Fibroblast of lung (primary cell): ENCODE results near the gene MACF1.
"Not testable (repeated sequence)": the region's sequence is repeated elsewhere in the genome, so short reads cannot be mapped to it uniquely, and the experiment has no call there.

Experiments used
- EZH2 ChIP-seq: IDR thresholded peaks from 2 replicates; pipeline ENCODE4 v1.5.1; 2012; ENCODE audit warnings: low read length, control low read depth, mild to moderate bottlenecking; ENCODE audit errors: missing control alignments
- TF ChIP-seq, protein P1 (sequence below), 2 donors: IDR thresholded peaks in 1 of 2; conservative IDR thresholded peaks in 1 of 2; 1 replicate in 1 of 2; 2 replicates in 1 of 2; pipeline ENCODE4 v1.5.1; 2011 to 2012; ENCODE audit warnings: low read length in 2 of 2, control low read depth in 1 of 2, inconsistent platforms in 1 of 2, low read depth in 1 of 2, mild to moderate bottlenecking in 1 of 2

DNA sequence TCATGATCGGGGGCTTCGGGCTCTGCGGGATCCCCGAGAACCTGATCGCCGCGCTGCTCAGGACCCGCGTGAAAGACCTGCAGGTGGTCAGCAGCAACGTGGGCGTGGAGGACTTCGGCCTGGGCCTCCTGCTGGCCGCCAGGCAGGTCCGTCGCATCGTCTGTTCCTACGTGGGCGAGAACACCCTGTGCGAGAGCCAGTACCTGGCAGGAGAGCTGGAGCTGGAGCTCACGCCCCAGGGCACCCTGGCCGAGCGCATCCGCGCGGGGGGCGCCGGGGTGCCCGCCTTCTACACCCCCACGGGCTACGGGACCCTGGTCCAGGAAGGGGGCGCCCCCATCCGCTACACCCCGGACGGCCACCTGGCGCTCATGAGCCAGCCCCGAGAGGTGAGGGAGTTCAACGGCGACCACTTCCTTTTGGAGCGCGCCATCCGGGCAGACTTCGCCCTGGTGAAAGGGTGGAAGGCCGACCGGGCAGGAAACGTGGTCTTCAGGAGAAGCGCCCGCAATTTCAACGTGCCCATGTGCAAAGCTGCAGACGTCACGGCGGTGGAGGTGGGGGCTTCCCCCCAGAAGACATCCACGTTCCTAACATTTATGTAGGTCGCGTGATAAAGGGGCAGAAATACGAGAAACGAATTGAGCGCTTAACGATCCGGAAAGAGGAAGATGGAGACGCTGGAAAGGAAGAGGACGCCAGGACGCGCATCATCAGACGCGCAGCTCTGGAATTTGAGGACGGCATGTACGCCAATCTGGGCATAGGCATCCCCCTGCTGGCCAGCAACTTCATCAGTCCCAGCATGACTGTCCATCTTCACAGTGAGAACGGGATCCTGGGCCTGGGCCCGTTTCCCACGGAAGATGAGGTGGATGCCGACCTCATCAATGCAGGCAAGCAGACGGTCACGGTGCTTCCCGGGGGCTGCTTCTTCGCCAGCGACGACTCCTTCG, 310.9 kb downstream of the MACF1 start:
- TF ChIP-seq, protein P1, sequence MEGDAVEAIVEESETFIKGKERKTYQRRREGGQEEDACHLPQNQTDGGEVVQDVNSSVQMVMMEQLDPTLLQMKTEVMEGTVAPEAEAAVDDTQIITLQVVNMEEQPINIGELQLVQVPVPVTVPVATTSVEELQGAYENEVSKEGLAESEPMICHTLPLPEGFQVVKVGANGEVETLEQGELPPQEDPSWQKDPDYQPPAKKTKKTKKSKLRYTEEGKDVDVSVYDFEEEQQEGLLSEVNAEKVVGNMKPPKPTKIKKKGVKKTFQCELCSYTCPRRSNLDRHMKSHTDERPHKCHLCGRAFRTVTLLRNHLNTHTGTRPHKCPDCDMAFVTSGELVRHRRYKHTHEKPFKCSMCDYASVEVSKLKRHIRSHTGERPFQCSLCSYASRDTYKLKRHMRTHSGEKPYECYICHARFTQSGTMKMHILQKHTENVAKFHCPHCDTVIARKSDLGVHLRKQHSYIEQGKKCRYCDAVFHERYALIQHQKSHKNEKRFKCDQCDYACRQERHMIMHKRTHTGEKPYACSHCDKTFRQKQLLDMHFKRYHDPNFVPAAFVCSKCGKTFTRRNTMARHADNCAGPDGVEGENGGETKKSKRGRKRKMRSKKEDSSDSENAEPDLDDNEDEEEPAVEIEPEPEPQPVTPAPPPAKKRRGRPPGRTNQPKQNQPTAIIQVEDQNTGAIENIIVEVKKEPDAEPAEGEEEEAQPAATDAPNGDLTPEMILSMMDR (conservative IDR thresholded peaks at IDR 0.05 in 1 of 2, IDR thresholded peaks at IDR 0.05 in 1 of 2; ENCODE audit: low read depth in 1 of 2, low read length in 2 of 2), result not testable (repeated sequence)
- TF ChIP-seq EZH2, result not testable (repeated sequence)
